AML-193 (cell line): ENCODE data around the gene PRKAG2.

Experiments used
- DNase-seq, 2 experiments: peaks; one replicate each; lab custom pipeline; 2025; lab: John Stamatoyannopoulos, UW

PRKAG2 gene

GRCh38 chr7:151518105-151518946, 358.6 kb downstream of the PRKAG2 start:
- peak in 1 of 2 experiments; percentile 60 for DNase-seq

- peak in 1 of 2 experiments; percentile 14 for DNase-seq
Measured at GRCh38 chr7:151517601-151518104, 359.3 kb downstream of the PRKAG2 start.

DNA sequence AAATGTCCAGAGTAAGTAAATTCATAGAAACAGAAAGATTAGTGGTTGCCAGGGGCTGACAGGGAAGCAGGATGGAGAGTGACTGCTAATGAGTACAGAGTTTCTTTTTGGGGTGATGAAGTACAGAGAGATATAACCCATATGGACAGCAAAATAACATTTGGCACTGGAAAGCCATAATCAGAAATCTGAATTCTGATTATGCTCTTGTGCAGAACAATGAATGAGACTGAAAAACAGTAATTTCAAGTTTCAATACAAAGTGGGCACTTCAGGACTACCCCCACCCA, 361.7 kb downstream of the PRKAG2 start:
- DNase-seq = no peak

- DNase-seq = no peak
Measured at GRCh38 chr7:151514461-151515275, 362.2 kb downstream of the PRKAG2 start.

- no peak for DNase-seq
Measured at GRCh38 chr7:151513133-151513532, 363.8 kb downstream of the PRKAG2 start.

DNA sequence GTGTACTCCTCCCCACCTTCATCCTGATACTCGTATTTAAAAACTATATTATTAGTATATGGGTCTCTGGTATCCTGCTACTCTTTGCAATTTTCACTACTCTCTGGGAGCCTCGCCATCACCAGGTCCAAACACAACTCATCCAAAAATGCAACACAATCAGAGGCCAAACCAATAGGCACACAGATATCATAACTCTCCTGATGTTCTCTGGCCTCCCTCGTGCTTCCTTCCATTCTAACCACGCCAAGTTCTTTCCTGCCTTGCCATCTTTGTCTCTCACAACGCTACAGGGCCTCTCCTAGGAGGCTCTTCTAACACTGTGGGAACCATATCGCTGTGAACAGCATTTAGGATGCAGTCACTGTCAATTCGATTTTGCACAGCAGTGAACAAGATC, 364.6 kb downstream of the PRKAG2 start:
- no peak for DNase-seq

- DNase-seq = peak; percentile 11 to 40
Measured at GRCh38 chr7:151511946-151512345, 365.0 kb downstream of the PRKAG2 start.

GRCh38 chr7:151511270-151511669, 365.6 kb downstream of the PRKAG2 start:
- no peak for DNase-seq

DNA sequence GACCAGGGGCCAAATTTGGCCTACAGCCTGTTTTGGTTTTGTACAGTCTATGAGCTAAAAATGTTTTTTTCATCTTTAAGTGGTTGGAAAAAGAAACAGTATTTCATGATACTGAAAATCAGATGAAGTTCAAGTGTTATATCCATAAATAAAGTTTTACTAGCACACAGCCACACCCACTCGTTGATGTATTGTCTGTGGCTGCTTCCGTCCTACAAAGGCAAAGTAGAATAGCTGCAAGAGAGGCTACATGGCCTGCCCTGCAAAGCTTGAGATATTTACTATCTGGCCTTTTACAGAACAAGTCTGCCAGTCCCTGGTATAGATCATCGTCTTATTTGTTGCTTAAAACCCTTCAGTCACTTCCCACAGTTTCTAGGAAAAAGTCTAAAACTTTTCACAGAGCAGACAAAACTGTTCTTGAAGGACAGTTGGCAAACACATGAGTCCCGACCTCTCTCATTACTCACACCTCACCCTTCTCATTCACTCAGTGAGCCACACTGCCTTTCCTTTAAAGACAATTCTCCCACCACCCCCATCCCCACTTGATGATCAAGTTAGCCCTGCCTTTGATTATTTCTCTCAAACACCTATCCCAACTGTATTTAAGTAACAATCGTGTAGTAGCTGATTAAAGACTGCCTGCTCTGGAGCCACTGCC, 367.1 kb downstream of the PRKAG2 start:
- DNase-seq = no peak

GRCh38 chr7:151508991-151509390, 367.9 kb downstream of the PRKAG2 start:
- DNase-seq = no peak

GRCh38 chr7:151507806-151508205, 369.1 kb downstream of the PRKAG2 start:
- no peak for DNase-seq

DNA sequence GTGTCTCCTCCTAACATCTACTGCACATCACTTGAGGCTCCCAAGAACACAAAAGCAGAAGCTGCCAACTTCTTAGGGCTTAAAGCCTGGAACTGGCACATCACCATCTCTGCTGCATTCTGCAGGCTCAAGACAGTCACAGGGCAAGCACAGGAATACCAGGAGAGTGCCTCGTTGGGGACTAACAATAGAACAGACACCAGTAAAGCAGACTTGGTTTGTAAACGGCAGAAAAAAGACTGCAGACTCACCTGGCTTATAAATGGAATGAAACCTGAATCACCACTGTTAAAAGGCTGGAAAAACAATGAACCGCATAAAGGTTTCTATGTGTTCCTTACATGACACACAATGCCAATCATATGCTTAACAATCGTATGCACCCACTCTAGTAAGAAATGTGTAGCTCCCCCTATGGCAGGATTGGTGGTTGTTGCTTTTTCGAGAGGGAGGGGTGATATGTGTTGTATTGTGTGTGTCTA, 370.0 kb downstream of the PRKAG2 start:
- no peak for DNase-seq
